Esophagus squamous epithelium (tissue), 4 donors: ENCODE data around the gene RASSF5.

Source experiments
- CTCF ChIP-seq, 6 experiments: fragments of 450-650 bp in 4 of 6; fragments of 200-600 bp in 2 of 6; sonication (generic) in 2 of 6; IDR thresholded peaks; one replicate each; pipeline ENCODE4 v1.5.1; 2016 to 2019; ENCODE audit warnings: antibody characterized with exemption in 6 of 6, mild to moderate bottlenecking in 4 of 6, moderate library complexity in 4 of 6
- POLR2A ChIP-seq, 4 donors: fragments of 450-650 bp; IDR thresholded peaks; one replicate each; pipeline ENCODE4 v1.6.1; 2017; ENCODE audit warnings: antibody characterized with exemption in 4 of 4, mild to moderate bottlenecking in 4 of 4, moderate library complexity in 3 of 4

DNA sequence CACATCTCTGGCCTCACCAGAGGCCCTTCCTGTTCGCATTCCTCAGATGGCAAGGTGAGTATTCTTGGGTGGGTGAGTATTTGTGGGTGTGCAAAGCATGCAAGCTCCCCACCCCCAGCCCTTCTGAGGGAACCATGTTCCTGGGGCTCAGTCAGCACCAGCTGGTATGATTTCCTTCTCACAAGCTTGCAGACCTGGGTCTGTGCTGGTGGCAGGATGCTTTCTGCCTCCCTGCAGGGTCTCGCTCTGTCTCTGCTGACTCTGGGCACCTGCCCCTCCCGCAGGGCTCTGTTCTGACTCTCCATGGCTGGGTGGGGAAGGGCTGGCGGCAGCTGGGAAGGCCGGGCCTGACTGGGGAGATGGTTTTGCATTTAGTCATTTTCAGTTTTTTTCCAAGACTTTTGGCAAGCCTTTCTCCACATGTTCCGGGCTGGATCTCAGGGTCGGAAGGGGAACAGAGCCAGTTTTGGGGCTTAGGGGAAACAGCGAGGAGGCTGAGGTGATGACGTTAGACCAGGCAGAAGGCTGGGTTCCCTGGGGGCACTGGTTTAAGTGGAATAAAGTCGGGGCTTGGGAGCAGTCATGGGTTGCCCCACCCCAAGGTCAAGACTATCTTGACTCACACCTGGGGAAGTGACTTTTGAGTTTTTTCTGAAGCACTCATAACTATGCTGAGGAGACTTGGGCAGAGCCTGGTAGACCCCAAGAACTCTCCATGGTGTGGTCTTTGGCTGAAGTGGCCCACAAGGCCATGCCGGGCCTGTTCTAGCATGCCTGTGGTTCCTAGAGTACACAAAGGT, 6.2 kb downstream of the RASSF5 start:
- no peak for TF ChIP-seq POLR2A (IDR thresholded peaks at IDR 0.05)
- TF ChIP-seq CTCF (IDR thresholded peaks at IDR 0.05), result peak in 1 of 6 experiments; percentile 5
